ENCODE results near the gene KRTAP25-1.
A peak's percentile ranks its signal among the peaks of the same experiment; 100 is the strongest.

KRTAP25-1 gene, protein sequence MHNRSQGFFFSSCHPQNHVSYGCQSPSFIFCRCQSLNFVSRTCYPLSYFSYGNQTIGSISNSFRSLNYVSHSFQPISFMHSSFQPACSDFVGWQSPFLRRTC

DNA sequence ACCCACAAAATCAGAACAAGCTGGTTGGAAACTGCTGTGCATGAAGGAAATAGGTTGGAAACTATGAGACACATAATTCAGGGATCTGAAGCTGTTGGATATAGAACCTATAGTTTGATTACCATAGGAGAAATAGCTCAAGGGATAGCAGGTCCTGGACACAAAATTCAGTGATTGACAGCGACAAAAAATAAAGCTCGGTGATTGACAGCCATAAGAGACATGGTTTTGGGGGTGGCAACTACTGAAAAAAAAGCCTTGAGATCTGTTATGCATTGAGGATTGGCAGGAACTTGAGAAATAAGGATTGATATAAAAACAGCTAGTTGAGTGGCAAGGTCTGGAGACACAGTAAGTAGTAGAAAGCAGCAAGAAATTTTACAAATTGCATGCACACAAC, at the start of gene KRTAP25-1:
TSS of gene KRTAP25-1 (minus strand) at position 300 of the 400 bp plus-strand sequence. CDS start at position 276, 24 bp downstream.
- intact Hi-C loops (cut with DNase I) = no loop called here

GRCh38 chr21:30338717-30339116, 49.4 kb upstream of the KRTAP25-1 start:
- intact Hi-C loops (cut with DNase I) = no loop called here
- DNase-seq = no peak

More for the DNA sequence above, at the start of gene KRTAP25-1:
- DNase-seq = no peak

GRCh38 chr21:30337772-30338171, 48.5 kb upstream of the KRTAP25-1 start:
- no peak for DNase-seq
- intact Hi-C loops (cut with DNase I) = no loop called here

DNA sequence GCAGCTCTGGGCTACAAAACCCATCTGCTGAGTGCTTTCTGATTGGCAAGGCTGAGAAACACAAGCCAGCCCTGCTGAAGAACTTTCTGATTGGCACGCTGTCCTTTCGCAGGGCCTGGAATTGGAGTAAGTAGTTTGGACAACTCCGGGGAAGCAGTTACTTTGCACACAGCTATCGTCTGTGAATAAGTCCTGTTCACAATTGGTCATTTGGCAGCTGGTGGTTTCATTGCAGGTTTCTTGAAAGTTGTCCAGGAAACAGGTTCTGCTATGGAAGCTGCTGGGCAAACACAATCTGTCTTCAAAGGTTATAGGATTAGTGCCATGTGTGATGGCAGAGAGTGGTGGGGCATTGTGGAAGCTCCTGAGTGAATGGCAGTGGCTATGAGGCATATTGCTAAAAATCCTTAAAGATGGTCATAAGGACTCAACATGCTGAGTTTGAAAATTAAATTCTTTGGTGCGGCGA, 48.0 kb upstream of the KRTAP25-1 start, which contains the start of gene KRTAP27-1:
TSS of gene KRTAP27-1 (minus strand) at position 419 of the 469 bp plus-strand sequence. CDS start at position 393, 26 bp downstream.
- intact Hi-C loops (cut with DNase I) = no loop called here
- DNase-seq = no peak

DNA sequence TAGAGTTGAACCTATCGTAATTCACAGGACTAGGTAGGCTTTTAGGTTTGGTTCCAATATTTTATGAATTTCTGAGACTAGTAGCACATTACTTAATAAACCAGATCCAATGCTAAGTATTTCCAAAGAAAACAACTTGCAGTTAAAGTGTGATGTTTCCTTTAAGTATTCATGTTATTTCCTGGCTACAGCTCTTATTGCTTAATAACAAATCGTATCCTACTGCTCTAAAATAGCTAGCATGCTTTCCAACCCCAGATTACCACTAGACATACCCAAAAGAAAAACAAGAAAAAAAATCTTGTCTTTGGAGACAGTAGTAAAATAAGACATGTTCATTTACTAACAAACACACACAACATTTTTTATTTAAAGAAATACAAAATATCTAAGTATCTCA, 47.3 kb upstream of the KRTAP25-1 start:
- intact Hi-C loops (cut with DNase I) = no loop called here
- no peak for DNase-seq

DNA sequence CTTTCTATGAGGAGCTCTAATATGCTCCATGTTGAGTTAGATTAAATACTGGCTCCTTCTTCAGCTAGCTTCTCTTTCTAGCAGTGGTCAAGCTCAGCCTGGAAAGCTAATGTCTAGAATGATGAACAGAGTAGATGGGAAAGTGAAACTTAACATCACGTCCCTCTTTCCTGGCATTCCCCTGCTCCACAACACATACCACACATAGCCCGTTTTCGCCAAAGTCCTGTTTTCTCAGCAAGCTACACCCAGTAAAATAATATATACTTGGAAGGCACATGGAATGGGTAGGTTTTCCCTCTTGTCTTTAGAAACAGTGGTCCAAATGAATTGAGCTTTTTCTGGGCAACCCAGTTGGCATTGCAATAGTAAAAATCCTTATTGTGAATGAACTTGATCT, 44.4 kb upstream of the KRTAP25-1 start:
- intact Hi-C loops (cut with DNase I) = no loop called here
- no peak for DNase-seq

- DNase-seq = no peak
- intact Hi-C loops (cut with DNase I) = no loop called here
These were observed 43.4 kb upstream of the KRTAP25-1 start for GRCh38 chr21:30332681-30333080.

DNA sequence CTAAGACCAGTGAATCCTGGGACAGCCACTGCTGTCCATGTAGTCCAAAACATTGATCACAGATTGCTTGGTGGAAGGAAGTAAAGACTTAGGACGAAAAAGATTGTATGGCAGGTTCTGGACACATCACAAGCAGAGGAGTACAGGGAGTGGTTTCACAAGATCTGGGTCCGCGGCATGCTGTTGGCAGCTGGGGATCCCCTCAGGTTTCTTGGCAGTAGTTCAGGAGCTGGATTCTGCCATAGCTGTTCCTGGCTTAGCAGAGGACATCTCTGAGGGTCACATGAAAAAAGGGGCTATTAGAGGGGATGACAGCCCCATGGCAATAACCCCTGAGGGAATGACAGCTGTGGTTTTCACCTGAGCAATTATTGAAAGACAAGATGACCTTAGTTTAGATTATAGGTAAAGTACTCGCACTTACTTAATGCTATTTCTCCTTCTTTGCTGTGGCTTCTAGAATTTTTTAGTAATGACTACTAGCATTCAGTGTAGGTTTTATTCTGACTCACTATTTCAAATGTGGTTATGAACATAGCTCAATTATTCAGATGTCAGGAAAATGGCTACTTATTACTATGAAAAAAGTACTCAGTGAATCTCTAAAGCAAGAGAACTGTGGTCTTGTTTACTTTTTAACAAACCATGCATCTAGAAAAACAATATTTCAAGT, 40.0 kb upstream of the KRTAP25-1 start:
- intact Hi-C loops (cut with DNase I) = no loop called here
- no peak for DNase-seq

- intact Hi-C loops (cut with DNase I) = no loop called here
- no peak for DNase-seq
These were observed 37.1 kb upstream of the KRTAP25-1 start for GRCh38 chr21:30326390-30326789.

GRCh38 chr21:30320215-30320614, 30.9 kb upstream of the KRTAP25-1 start, which contains the start of gene KRTAP26-1:
Gene KRTAP26-1, minus strand, starts transcription at chr21:30320315. Its CDS starts 280 bp downstream, at chr21:30320035.
- intact Hi-C loops (cut with DNase I) = no loop called here
- DNase-seq = no peak

DNA sequence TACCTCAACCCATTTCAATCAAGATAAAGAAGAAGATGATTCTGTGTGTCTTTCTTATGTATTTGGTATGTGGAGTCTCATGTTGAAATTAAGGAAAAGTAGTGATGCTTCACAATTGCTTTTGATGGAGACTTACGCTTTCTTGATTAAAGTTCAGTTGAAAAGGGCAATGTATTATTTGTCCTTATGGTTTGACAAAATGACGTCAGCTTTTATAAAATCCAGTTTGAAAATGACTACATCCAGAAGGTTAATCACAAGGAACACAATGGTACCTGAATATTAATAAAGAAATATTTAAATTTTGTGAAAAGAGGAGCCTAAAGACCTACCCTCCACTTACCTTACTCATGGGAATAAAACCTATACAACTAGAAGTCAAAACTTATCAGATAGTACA, 26.4 kb upstream of the KRTAP25-1 start:
- DNase-seq = no peak
- intact Hi-C loops (cut with DNase I) = no loop called here

DNA sequence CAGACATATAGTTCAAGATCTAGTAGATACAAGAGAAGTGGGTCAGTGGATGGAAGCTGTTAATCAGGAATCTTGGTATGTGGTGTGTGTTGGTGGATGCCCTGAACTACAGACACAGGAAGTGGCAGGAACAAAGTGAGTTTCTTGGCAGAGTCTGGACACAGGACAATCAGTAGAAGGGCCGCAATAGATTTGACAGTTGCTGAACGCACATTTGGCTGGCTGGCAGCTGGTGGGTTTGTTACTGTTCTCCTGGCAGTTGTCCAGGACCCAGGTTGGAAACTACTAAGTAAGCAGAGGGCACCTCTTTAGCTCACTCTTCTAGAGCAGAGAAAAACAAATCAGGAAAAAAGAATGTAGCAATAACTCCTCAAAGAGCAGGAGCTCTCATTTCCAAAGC, 17.6 kb upstream of the KRTAP25-1 start:
- intact Hi-C loops (cut with DNase I) = no loop called here
- DNase-seq = no peak

DNA sequence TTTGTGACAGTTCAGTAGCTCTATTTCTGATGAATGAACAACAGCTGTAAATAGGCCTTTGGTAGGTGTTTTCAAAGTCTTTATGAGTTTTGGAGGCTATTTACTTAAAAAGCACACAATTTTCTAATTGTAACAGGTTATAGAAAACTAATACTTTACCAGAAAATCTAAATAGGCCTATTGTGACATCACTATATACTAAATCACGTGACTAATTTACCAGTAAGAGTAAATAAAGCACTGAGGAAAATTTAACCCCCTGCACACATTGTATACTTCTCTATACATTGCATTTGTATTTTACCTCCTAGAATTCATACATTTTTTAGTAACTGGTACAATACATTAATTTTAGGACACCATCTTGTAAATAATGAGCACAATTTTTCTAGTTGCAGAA, 15.8 kb upstream of the KRTAP25-1 start:
- no peak for DNase-seq
- intact Hi-C loops (cut with DNase I) = no loop called here

GRCh38 chr21:30282850-30283249, 6.5 kb downstream of the KRTAP25-1 start, which contains the start of gene KRTAP24-1:
Gene KRTAP24-1, minus strand, starts transcription at chr21:30282950. Its CDS starts 18 bp downstream, at chr21:30282932.
- DNase-seq = no peak

DNA sequence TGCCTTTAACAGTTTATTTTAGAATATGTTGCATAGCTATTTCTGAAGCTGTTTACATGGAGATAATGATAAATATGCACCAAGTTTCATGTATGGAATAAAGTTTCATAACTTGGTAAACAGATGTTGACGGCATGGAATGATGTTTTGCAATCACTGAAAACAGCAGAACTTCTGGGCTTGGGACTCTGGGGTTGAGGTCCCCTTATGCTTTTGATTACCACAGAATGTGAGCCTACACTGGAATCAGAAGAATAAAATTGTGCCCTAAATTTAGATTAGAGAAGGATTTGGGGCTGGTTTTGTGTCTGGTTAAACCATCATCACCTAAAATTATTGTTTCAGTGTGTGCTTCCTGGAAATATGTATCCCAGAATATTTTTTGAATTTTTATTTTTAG, 17.7 kb downstream of the KRTAP25-1 start:
- DNase-seq = no peak
- intact Hi-C loops (cut with DNase I) = no loop called here

More at GRCh38 chr21:30282850-30283249, 6.5 kb downstream of the KRTAP25-1 start, which contains the start of gene KRTAP24-1:
- intact Hi-C loops (cut with DNase I) = no loop called here

DNA sequence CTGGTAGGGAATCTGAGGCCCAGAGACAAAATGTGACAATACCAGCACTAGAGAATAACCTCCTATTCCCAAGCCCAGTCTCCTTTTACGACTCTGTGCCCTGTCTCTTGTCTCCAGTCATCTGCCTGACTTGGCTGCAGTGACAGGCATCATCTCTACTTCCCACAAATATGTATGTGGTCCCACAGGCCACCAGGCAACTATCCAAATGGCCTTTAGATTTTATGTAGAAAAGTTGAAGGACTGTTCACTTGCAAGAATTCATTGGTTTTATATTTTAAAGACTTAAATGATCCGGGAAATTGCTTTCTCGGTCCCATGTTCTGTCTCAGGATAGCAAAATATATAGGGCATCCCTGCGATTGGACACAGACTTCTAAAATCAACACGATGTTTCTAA, 18.2 kb downstream of the KRTAP25-1 start:
- no peak for DNase-seq
- intact Hi-C loops (cut with DNase I) = no loop called here

DNA sequence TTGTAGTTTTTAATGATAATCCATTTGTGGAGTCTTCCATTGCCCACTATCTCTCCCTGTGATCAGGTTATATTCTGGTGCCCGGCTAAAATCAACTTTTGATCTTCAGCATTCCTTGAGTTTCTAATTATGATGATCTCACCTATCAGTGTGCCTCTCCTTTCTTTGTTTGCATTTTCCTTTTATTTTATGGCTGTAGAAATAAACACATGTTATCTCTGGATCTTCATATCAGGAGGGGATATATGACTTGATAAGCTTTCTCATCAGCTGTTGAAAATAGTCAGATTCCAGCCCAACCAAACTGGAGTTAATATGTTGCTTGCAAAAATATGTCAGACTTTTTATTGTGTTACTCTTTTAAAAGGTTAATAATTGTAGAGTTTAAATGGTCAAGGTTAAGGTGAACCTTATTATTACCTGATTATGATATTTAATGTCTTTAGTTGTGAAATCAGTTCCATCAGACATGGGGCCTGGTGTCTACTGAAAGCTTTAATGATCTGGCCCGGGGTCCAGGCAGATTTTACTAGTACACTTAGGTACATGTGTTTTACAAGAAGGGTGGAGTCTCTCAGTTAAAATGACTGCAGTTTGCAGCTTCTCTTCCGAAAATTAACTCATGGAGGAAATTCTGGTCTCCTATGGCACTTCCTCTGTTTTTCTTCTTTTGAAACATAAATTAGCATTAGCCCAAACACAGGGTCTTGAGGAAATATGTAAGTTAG, 19.3 kb downstream of the KRTAP25-1 start:
- intact Hi-C loops (cut with DNase I) = no loop called here
- no peak for DNase-seq

- DNase-seq = peak in 1 of 10 donors; percentile 52
- intact Hi-C loops (cut with DNase I) = no loop called here
These were observed 20.6 kb downstream of the KRTAP25-1 start for GRCh38 chr21:30268608-30269197.

GRCh38 chr21:30257773-30258172, 31.5 kb downstream of the KRTAP25-1 start:
- intact Hi-C loops (cut with DNase I) = no loop called here
- DNase-seq = no peak

GRCh38 chr21:30256100-30256499, 33.2 kb downstream of the KRTAP25-1 start:
- no peak for DNase-seq
- intact Hi-C loops (cut with DNase I) = no loop called here

DNA sequence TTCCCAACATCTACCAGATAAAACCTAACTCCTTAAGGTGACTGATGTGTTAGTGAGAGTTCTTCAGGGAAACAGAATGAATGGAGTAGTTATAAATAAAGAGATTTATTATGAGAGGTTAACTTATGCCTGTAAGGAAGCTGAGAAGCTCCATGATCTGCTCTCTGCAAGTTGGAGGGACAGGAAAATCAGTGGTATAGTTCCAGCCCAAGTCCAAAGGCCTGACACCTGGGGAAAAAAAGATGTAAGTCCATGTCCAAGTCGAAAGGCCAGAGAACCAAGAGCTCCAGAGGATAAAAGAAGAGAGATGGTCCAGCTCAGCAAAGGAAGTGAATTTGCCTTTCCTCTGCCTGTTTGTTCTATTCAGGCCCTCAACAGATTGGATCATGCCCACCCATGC, 33.6 kb downstream of the KRTAP25-1 start:
- intact Hi-C loops (cut with DNase I) = no loop called here
- DNase-seq = no peak
